C4-2B (cell line): ENCODE results near the gene KIF13A.

Source experiments
- CTCF ChIP-seq: fragments of 450-650 bp; conservative IDR thresholded peaks from 2 replicates; pipeline ENCODE4 v1.5.1; 2017; ENCODE audit warnings: mild to moderate bottlenecking
- ZFX ChIP-seq: fragments of 450-650 bp; IDR thresholded peaks from 2 replicates; pipeline ENCODE4 v1.6.1; 2017

GRCh38 chr6:17816921-17817611 is 170.4 kb downstream of the KIF13A start:
- TF ChIP-seq CTCF (no peak), ZFX (no peak)
